B cell (primary cell): ENCODE data around the gene C6orf132. TPM values are rescaled to one million over a fixed set of nuclear protein-coding genes. Genes with fewer than 3 reads are reported as not detected.

Source experiments
- ATAC-seq: fragments of 200-7000 bp; cut with Tn5 transposase; one replicate; pipeline ENCODE4 v1.10.0; 2021; ENCODE audit warnings: low read depth, mild to moderate bottlenecking, moderate number of reproducible peaks, moderate library complexity
- CTCF ChIA-PET: fragments of 350-600 bp; sonication (Branson Sonifier 250); formaldehyde crosslinking; loops from one replicate; lab custom pipeline; 2021; ENCODE audit warnings: antibody characterized with exemption, inconsistent platforms; lab: Charles Lee
- POLR2A ChIA-PET: fragments of 350-600 bp; sonication (Branson Sonifier 250); formaldehyde crosslinking; loops from one replicate; lab custom pipeline; 2021; ENCODE audit warnings: antibody characterized with exemption; lab: Charles Lee
- DNase-seq: peaks from one replicate; pipeline ENCODE4 v3.0.0; 2013
- H2AFZ ChIP-seq: 2 replicates; pipeline ENCODE4 v1.6.1; 2012; ENCODE audit warnings: mild to moderate bottlenecking, low read depth, low read length; ENCODE audit not compliant: insufficient read depth, poor library complexity, severe bottlenecking
- H3K27ac ChIP-seq, 2 donors: 1 replicate in 1 of 2; 2 replicates in 1 of 2; pipeline ENCODE4 v1.5.1; 2012 to 2013; ENCODE audit warnings: low read length in 2 of 2, mild to moderate bottlenecking in 2 of 2, moderate library complexity in 1 of 2
- H3K27me3 ChIP-seq, 4 experiments: fragments of 200-600 bp in 1 of 4; sonication (generic) in 1 of 4; replicated peaks in 1 of 4; 1 replicate in 2 of 4; 2 replicates in 2 of 4; pipeline versions ENCODE4 v1.6.1 to v1.7.0; 2013 to 2016; ENCODE audit warnings: low read length in 3 of 4, mild to moderate bottlenecking in 2 of 4, mixed read lengths in 1 of 4, moderate library complexity in 1 of 4; ENCODE audit not compliant: insufficient read depth in 4 of 4, control insufficient read depth in 3 of 4; ENCODE audit errors: control extremely low read depth in 1 of 4
- H3K36me3 ChIP-seq, 2 experiments: replicated peaks in 1 of 2; 1 replicate in 1 of 2; 2 replicates in 1 of 2; pipeline versions ENCODE4 v1.6.1 to v1.7.1; 2013; ENCODE audit warnings: low read length in 1 of 2; ENCODE audit not compliant: insufficient read depth in 2 of 2, control insufficient read depth in 1 of 2; ENCODE audit errors: control extremely low read depth in 1 of 2, extremely low read depth in 1 of 2
- H3K4me1 ChIP-seq, 2 donors: fragments of 200-600 bp in 1 of 2; sonication (generic) in 1 of 2; 1 replicate in 1 of 2; 2 replicates in 1 of 2; pipeline versions ENCODE4 v1.5.1 to v1.6.1; 2013 to 2017; ENCODE audit warnings: low read length in 2 of 2; ENCODE audit not compliant: control insufficient read depth in 2 of 2, insufficient read depth in 2 of 2
- H3K4me2 ChIP-seq: replicated peaks from 2 replicates; pipeline ENCODE3; 2012; ENCODE audit warnings: mild to moderate bottlenecking, low read depth, low read length; ENCODE audit not compliant: poor library complexity, severe bottlenecking
- H3K4me3 ChIP-seq, 5 experiments: fragments of 200-600 bp in 1 of 5; sonication (generic) in 1 of 5; 1 replicate in 3 of 5; 2 replicates in 2 of 5; pipeline versions ENCODE4 v1.5.1 to v1.7.0; 2011 to 2016; ENCODE audit warnings: low read length in 4 of 5, mild to moderate bottlenecking in 4 of 5, low read depth in 2 of 5, control low read depth in 1 of 5, moderate library complexity in 1 of 5; ENCODE audit not compliant: insufficient read depth in 1 of 5; ENCODE audit errors: control extremely low read depth in 1 of 5, extremely low read depth in 1 of 5
- H3K79me2 ChIP-seq: fragments of 200-600 bp; sonication (generic); one replicate; pipeline ENCODE4 v1.6.0; 2016; ENCODE audit warnings: low read length; ENCODE audit not compliant: control insufficient read depth, insufficient read depth
- H3K9ac ChIP-seq: fragments of 200-600 bp; sonication (generic); 2 replicates; pipeline ENCODE4 v1.6.1; 2017; ENCODE audit warnings: mild to moderate bottlenecking, low read length, moderate library complexity
- H3K9me3 ChIP-seq, 3 donors: one replicate each; pipeline versions ENCODE4 v1.6.1 to v1.7.1; 2013; ENCODE audit warnings: low read length in 2 of 3; ENCODE audit not compliant: control insufficient read depth in 2 of 3, insufficient read depth in 1 of 3; ENCODE audit errors: control extremely low read depth in 1 of 3
- H4K20me1 ChIP-seq: 2 replicates; pipeline ENCODE4 v1.6.0; 2012; ENCODE audit warnings: mild to moderate bottlenecking, low read length; ENCODE audit not compliant: insufficient read depth, control insufficient read depth, poor library complexity, severe bottlenecking
- H3K27ac Mint-ChIP-seq: one replicate; pipeline ENCODE4 v1.8.0; 2021; ENCODE audit warnings: mixed read lengths
- H3K27me3 Mint-ChIP-seq: one replicate; pipeline ENCODE4 v1.8.0; 2021; ENCODE audit warnings: mixed read lengths
- H3K4me1 Mint-ChIP-seq: one replicate; pipeline ENCODE4 v1.8.0; 2021; ENCODE audit warnings: mixed read lengths
- H3K4me3 Mint-ChIP-seq: one replicate; pipeline ENCODE4 v1.8.0; 2021; ENCODE audit warnings: mixed read lengths
- H3K9me3 Mint-ChIP-seq: one replicate; pipeline ENCODE4 v1.8.0; 2022; ENCODE audit warnings: mixed read lengths; ENCODE audit not compliant: insufficient read depth
- CTCF ChIP-seq: fragments of 200-600 bp; IDR thresholded peaks from one replicate; pipeline ENCODE4 v1.8.0; 2022; ENCODE audit warnings: antibody characterized with exemption, mild to moderate bottlenecking
- EZH2 ChIP-seq: IDR thresholded peaks from 2 replicates; pipeline ENCODE4 v1.6.1; 2012; ENCODE audit warnings: borderline replicate concordance, low read depth, mild to moderate bottlenecking, moderate library complexity, low read length; ENCODE audit not compliant: insufficient read depth, poor library complexity, severe bottlenecking
- WGBS: methylation state at CpG from one replicate; pipeline ENCODE4 v1.1.5; 2013; ENCODE audit warnings: missing lambda C conversion rate; ENCODE audit not compliant: insufficient coverage; 5-methylcytosine and 5-hydroxymethylcytosine counted together
- intact Hi-C: fragments of 100-400 bp; cut with micrococcal nuclease; formaldehyde crosslinking; loops from one replicate; pipeline ENCODE4 v1.10.0; 2022
- polyA plus RNA-seq: library from polyadenylated mRNA; depleted of rRNA; stranded (reverse); fragments of >200 nt; gene quantifications from 2 replicates; pipeline ENCODE4 v1.2.3, GENCODE V29; 2012
- total RNA-seq, 2 donors: library from RNA; stranded (reverse); fragments of 120-200 nt in 1 of 2; gene quantifications; 1 replicate in 1 of 2; 2 replicates in 1 of 2; pipeline versions ENCODE4 v1.2.3 to v1.2.4, GENCODE V29; 2013 to 2022

The C6orf132 gene
- total and polyA plus RNA-seq, 2 donors (not counting 1 experiment from before 2014, with no cell fraction given), result 0.05 TPM; not detected in 1

GRCh38 chr6:42135161-42135560, 7.3 kb downstream of the C6orf132 start:
- no peak overlapping the region for H2AFZ ChIP-seq
- ATAC-seq (no peak), DNase-seq (no peak)
- no peaks in the 10 kb centered on the region for H3K9me3 Mint-ChIP-seq
- ChIA-PET CTCF (interaction anchor here (0.7 kb wide), 2 partner anchors 67 to 1509 kb away, joined by 4 read pairs; no protein-coding TSS in a partner anchor), POLR2A (no interaction called here)
- H3K4me3 ChIP-seq, result no peak overlapping the region
- H3K9ac ChIP-seq, result no peak overlapping the region
- WGBS, result 96% methylated on average over 10 of the region's 12 CpGs
- intact Hi-C loops, result no loop called here
- H3K4me1 Mint-ChIP-seq, result peaks cover 16% of the 10 kb centered on the region
- peaks cover 3% of the 10 kb centered on the region for H3K27me3 Mint-ChIP-seq
- H4K20me1 ChIP-seq, result no peaks in the 10 kb centered on the region
- no peak overlapping the region for H3K4me3 Mint-ChIP-seq
- peaks cover 0 to under 1% (median 0%) of the 10 kb centered on the region in 4 experiments for H3K27me3 ChIP-seq
- TF ChIP-seq CTCF (no peak), EZH2 (no peak)
- H3K27ac Mint-ChIP-seq, result no peak overlapping the region
- H3K36me3 ChIP-seq, result no peaks in the 10 kb centered on the region
- peaks cover 13 to 16% of the 10 kb centered on the region in 2 donors for H3K4me1 ChIP-seq
- H3K79me2 ChIP-seq, result no peaks in the 10 kb centered on the region
- no peak overlapping the region for H3K27ac ChIP-seq
- no peaks in the 10 kb centered on the region for H3K9me3 ChIP-seq
- H3K4me2 ChIP-seq, result no peak overlapping the region

GRCh38 chr6:42133926-42134325, 8.5 kb downstream of the C6orf132 start:
- TF ChIP-seq EZH2, result no peak
- TF ChIP-seq CTCF, result no peak
- CTCF ChIA-PET, result no interaction called here

More at GRCh38 chr6:42133926-42134325, 8.5 kb downstream of the C6orf132 start:
- ATAC-seq (no peak), DNase-seq (no peak)
- Histone ChIP-seq H4K20me1 (no peaks in the 10 kb centered on the region), H3K36me3 (no peaks in the 10 kb centered on the region), H3K4me3 (no peak overlapping the region), H2AFZ (no peak overlapping the region), H3K9me3 (no peaks in the 10 kb centered on the region), H3K4me1 (peaks cover 9 to 11% of the 10 kb centered on the region in 2 donors), H3K79me2 (no peaks in the 10 kb centered on the region), H3K27me3 (peaks cover 0 to 4% (median 0%) of the 10 kb centered on the region in 4 experiments), H3K27ac (no peak overlapping the region), H3K9ac (no peak overlapping the region), H3K4me2 (no peak overlapping the region)
- peaks cover 10% of the 10 kb centered on the region for H3K4me1 Mint-ChIP-seq
- no peak overlapping the region for H3K27ac Mint-ChIP-seq
- intact Hi-C loops, result no loop called here
- no peaks in the 10 kb centered on the region for H3K9me3 Mint-ChIP-seq
- WGBS, result 95% methylated on average over 4 of the region's 4 CpGs
- no peak overlapping the region for H3K4me3 Mint-ChIP-seq
- H3K27me3 Mint-ChIP-seq, result peaks cover 5% of the 10 kb centered on the region
- POLR2A ChIA-PET, result no interaction called here
